Muscle layer of duodenum (tissue), 2 donors: ENCODE measurements around the gene CNOT8.
A peak's percentile ranks its signal among the peaks of the same experiment; 100 is the strongest.

Source experiments
- H3K27ac ChIP-seq: one replicate; pipeline ENCODE4 v1.7.0; 2013; ENCODE audit warnings: mild to moderate bottlenecking, low read length
- H3K27me3 ChIP-seq: one replicate; pipeline ENCODE4 v1.7.0; 2013; ENCODE audit warnings: low read depth, mild to moderate bottlenecking, control low read depth, low read length
- H3K36me3 ChIP-seq, 2 donors: one replicate each; pipeline ENCODE4 v1.7.0; 2013; ENCODE audit warnings: low read length in 2 of 2, control low read depth in 1 of 2, mild to moderate bottlenecking in 1 of 2; ENCODE audit not compliant: insufficient read depth in 2 of 2, control insufficient read depth in 1 of 2
- H3K4me1 ChIP-seq, 2 donors: one replicate each; pipeline ENCODE4 v1.7.0; 2013; ENCODE audit warnings: low read length in 2 of 2, mild to moderate bottlenecking in 2 of 2, control low read depth in 1 of 2, moderate library complexity in 1 of 2; ENCODE audit not compliant: insufficient read depth in 2 of 2, control insufficient read depth in 1 of 2
- H3K4me3 ChIP-seq, 2 donors: one replicate each; pipeline ENCODE4 v1.7.0; 2013; ENCODE audit warnings: low read length in 2 of 2, low read depth in 1 of 2, mild to moderate bottlenecking in 1 of 2
- H3K9me3 ChIP-seq, 2 donors: one replicate each; pipeline ENCODE4 v1.7.0; 2013; ENCODE audit warnings: low read length in 2 of 2, control low read depth in 1 of 2, mild to moderate bottlenecking in 1 of 2; ENCODE audit not compliant: control insufficient read depth in 1 of 2
- donor health status: healthy.

Gene CNOT8

GRCh38 chr5:154851351-154851750, 7.1 kb upstream of the CNOT8 start:
- H3K9me3 ChIP-seq = no peaks in the 10 kb centered on the region
- no peak overlapping the region for H3K4me3 ChIP-seq
- H3K36me3 ChIP-seq = no peaks in the 10 kb centered on the region
- no peaks in the 10 kb centered on the region for H3K27me3 ChIP-seq
- H3K27ac ChIP-seq = no peak overlapping the region
- peaks cover 4 to 28% of the 10 kb centered on the region in 2 donors for H3K4me1 ChIP-seq

- Histone ChIP-seq H3K27me3 (no peaks in the 10 kb centered on the region), H3K36me3 (peaks cover 0 to 10% of the 10 kb centered on the region in 2 donors), H3K4me3 (peak overlapping the region; percentile 85 to 99), H3K27ac (peak overlapping the region; percentile 97), H3K4me1 (peaks cover 10 to 36% of the 10 kb centered on the region in 2 donors), H3K9me3 (no peaks in the 10 kb centered on the region)
These were observed 714 bp upstream of the CNOT8 start for GRCh38 chr5:154857530-154858296.

GRCh38 chr5:154858972-154859871, 795 bp downstream of the CNOT8 start:
- Histone ChIP-seq H3K4me1 (peaks cover 10 to 36% of the 10 kb centered on the region in 2 donors), H3K27ac (peak overlapping the region; percentile 97)

GRCh38 chr5:154860123-154860522, 1.7 kb downstream of the CNOT8 start:
- H3K27ac ChIP-seq = peak overlapping the region; percentile 97
- H3K4me1 ChIP-seq = peaks cover 10 to 36% of the 10 kb centered on the region in 2 donors
- no peaks in the 10 kb centered on the region for H3K27me3 ChIP-seq
- peaks cover 2 to 14% of the 10 kb centered on the region in 2 donors for H3K36me3 ChIP-seq
- peak overlapping the region; percentile 85 to 99 for H3K4me3 ChIP-seq
- no peaks in the 10 kb centered on the region for H3K9me3 ChIP-seq

More at GRCh38 chr5:154858972-154859871, 795 bp downstream of the CNOT8 start:
- H3K9me3 ChIP-seq = no peaks in the 10 kb centered on the region
- peaks cover 0 to 14% of the 10 kb centered on the region in 2 donors for H3K36me3 ChIP-seq
- H3K4me3 ChIP-seq = peak overlapping the region; percentile 85 to 99
- no peaks in the 10 kb centered on the region for H3K27me3 ChIP-seq

GRCh38 chr5:154860765-154861164, 2.3 kb downstream of the CNOT8 start:
- Histone ChIP-seq H3K9me3 (no peaks in the 10 kb centered on the region), H3K36me3 (peaks cover 9 to 20% of the 10 kb centered on the region in 2 donors), H3K4me3 (peak overlapping the region; percentile 85 to 99), H3K4me1 (peaks cover 10 to 36% of the 10 kb centered on the region in 2 donors), H3K27me3 (no peaks in the 10 kb centered on the region), H3K27ac (peak overlapping the region; percentile 18)

- H3K27ac ChIP-seq = no peak overlapping the region
- peaks cover 7 to 32% of the 10 kb centered on the region in 2 donors for H3K4me1 ChIP-seq
- H3K36me3 ChIP-seq = peaks cover 15 to 26% of the 10 kb centered on the region in 2 donors
- H3K9me3 ChIP-seq = no peaks in the 10 kb centered on the region
- H3K4me3 ChIP-seq = no peak overlapping the region
- H3K27me3 ChIP-seq = no peaks in the 10 kb centered on the region
These were observed 3.5 kb downstream of the CNOT8 start for GRCh38 chr5:154861946-154862345.

GRCh38 chr5:154862766-154863165, 4.3 kb downstream of the CNOT8 start:
- H3K4me1 ChIP-seq = peaks cover 5 to 30% of the 10 kb centered on the region in 2 donors
- H3K9me3 ChIP-seq = no peaks in the 10 kb centered on the region
- H3K27ac ChIP-seq = no peak overlapping the region
- no peak overlapping the region for H3K4me3 ChIP-seq
- H3K36me3 ChIP-seq = peaks cover 20 to 22% of the 10 kb centered on the region in 2 donors
- H3K27me3 ChIP-seq = no peaks in the 10 kb centered on the region

- no peak overlapping the region for H3K4me3 ChIP-seq
- H3K27me3 ChIP-seq = no peaks in the 10 kb centered on the region
- peaks cover 5 to 30% of the 10 kb centered on the region in 2 donors for H3K4me1 ChIP-seq
- H3K9me3 ChIP-seq = no peaks in the 10 kb centered on the region
- no peak overlapping the region for H3K27ac ChIP-seq
- H3K36me3 ChIP-seq = peaks cover 19 to 20% of the 10 kb centered on the region in 2 donors
These were observed 5.1 kb downstream of the CNOT8 start for GRCh38 chr5:154863291-154864080.

GRCh38 chr5:154865466-154866184, 7.2 kb downstream of the CNOT8 start:
- Histone ChIP-seq H3K4me1 (peaks cover 0 to 17% of the 10 kb centered on the region in 2 donors), H3K4me3 (no peak overlapping the region), H3K27me3 (no peaks in the 10 kb centered on the region), H3K27ac (no peak overlapping the region), H3K36me3 (peaks cover 26 to 27% of the 10 kb centered on the region in 2 donors), H3K9me3 (no peaks in the 10 kb centered on the region)

- no peak overlapping the region for H3K27ac ChIP-seq
- peaks cover 0 to 5% of the 10 kb centered on the region in 2 donors for H3K4me1 ChIP-seq
- H3K27me3 ChIP-seq = no peaks in the 10 kb centered on the region
- no peak overlapping the region for H3K4me3 ChIP-seq
- H3K36me3 ChIP-seq = peaks cover 36% of the 10 kb centered on the region in 2 donors
- H3K9me3 ChIP-seq = no peaks in the 10 kb centered on the region
These were observed 8.4 kb downstream of the CNOT8 start for GRCh38 chr5:154866841-154867240.
